Mesenchymal stem cell (in vitro differentiated cells and primary cell): ENCODE measurements around the gene SMIM44.

Experiments used
- DNase-seq: peaks from one replicate; pipeline ENCODE4 v3.0.0-alpha.2; 2013
- H2AFZ ChIP-seq: one replicate; pipeline ENCODE4 v1.6.1; 2013; ENCODE audit warnings: low read depth, mild to moderate bottlenecking, control low read depth, inconsistent platforms, low read length, moderate library complexity
- H2AK5ac ChIP-seq: 2 replicates; pipeline ENCODE4 v1.6.1; 2013; ENCODE audit warnings: low read length, moderate library complexity, mild to moderate bottlenecking, inconsistent platforms; ENCODE audit not compliant: severe bottlenecking
- H2BK120ac ChIP-seq: one replicate; pipeline ENCODE4 v1.6.1; 2013; ENCODE audit warnings: low read depth, mild to moderate bottlenecking, inconsistent platforms, low read length, moderate library complexity
- H2BK12ac ChIP-seq, 2 experiments: one replicate each; pipeline ENCODE4 v1.6.1; 2013; ENCODE audit warnings: inconsistent platforms in 2 of 2, low read length in 2 of 2, mild to moderate bottlenecking in 2 of 2, moderate library complexity in 2 of 2, control low read depth in 1 of 2
- H2BK15ac ChIP-seq: one replicate; pipeline ENCODE4 v1.6.1; 2013; ENCODE audit warnings: mild to moderate bottlenecking, low read depth, inconsistent platforms; ENCODE audit not compliant: poor library complexity, severe bottlenecking
- H2BK5ac ChIP-seq: 2 replicates; pipeline ENCODE4 v1.6.1; 2013; ENCODE audit warnings: low read depth, mild to moderate bottlenecking, low read length, control low read depth, inconsistent platforms; ENCODE audit not compliant: poor library complexity, severe bottlenecking
- H3K14ac ChIP-seq, 2 experiments: one replicate each; pipeline ENCODE4 v1.6.1; 2013; ENCODE audit warnings: inconsistent platforms in 2 of 2, low read length in 2 of 2, control low read depth in 1 of 2, mild to moderate bottlenecking in 1 of 2, moderate library complexity in 1 of 2
- H3K18ac ChIP-seq, 2 experiments: one replicate each; pipeline ENCODE4 v1.6.1; 2013; ENCODE audit warnings: inconsistent platforms in 2 of 2, low read length in 2 of 2, control low read depth in 1 of 2, low read depth in 1 of 2, mild to moderate bottlenecking in 1 of 2
- H3K23ac ChIP-seq, 2 experiments: one replicate each; pipeline ENCODE4 v1.6.1; 2013; ENCODE audit warnings: inconsistent platforms in 2 of 2, low read length in 2 of 2, mild to moderate bottlenecking in 2 of 2, moderate library complexity in 2 of 2, control low read depth in 1 of 2
- H3K27ac ChIP-seq: 2 replicates; pipeline ENCODE4 v1.5.1; 2013; ENCODE audit warnings: mild to moderate bottlenecking, moderate library complexity, low read length, control low read depth, inconsistent platforms; ENCODE audit not compliant: poor library complexity, severe bottlenecking
- H3K27me3 ChIP-seq, 2 experiments: 2 replicates each; pipeline versions ENCODE4 v1.6.1 to v1.7.0; 2013; ENCODE audit warnings: low read length in 2 of 2, mild to moderate bottlenecking in 2 of 2, moderate library complexity in 2 of 2, control low read depth in 1 of 2, inconsistent platforms in 1 of 2; ENCODE audit not compliant: control insufficient read depth in 1 of 2, insufficient read depth in 1 of 2
- H3K36me3 ChIP-seq, 2 experiments: 2 replicates each; pipeline versions ENCODE4 v1.6.1 to v1.7.0; 2013; ENCODE audit warnings: low read length in 2 of 2, control low read depth in 1 of 2, inconsistent platforms in 1 of 2, low read depth in 1 of 2, mild to moderate bottlenecking in 1 of 2; ENCODE audit not compliant: insufficient read depth in 2 of 2, control insufficient read depth in 1 of 2
- H3K4ac ChIP-seq, 2 experiments: one replicate each; pipeline ENCODE4 v1.6.1; 2013; ENCODE audit warnings: inconsistent platforms in 2 of 2, low read length in 2 of 2, mild to moderate bottlenecking in 2 of 2, moderate library complexity in 2 of 2, control low read depth in 1 of 2, low read depth in 1 of 2
- H3K4me1 ChIP-seq: 2 replicates; pipeline ENCODE4 v1.6.1; 2013; ENCODE audit warnings: low read depth, low read length, control low read depth; ENCODE audit not compliant: control insufficient read depth, insufficient read depth
- H3K4me2 ChIP-seq: 2 replicates; pipeline ENCODE4 v1.6.1; 2013; ENCODE audit warnings: low read length, mild to moderate bottlenecking, inconsistent platforms; ENCODE audit not compliant: poor library complexity, severe bottlenecking
- H3K4me3 ChIP-seq, 2 experiments: 2 replicates each; pipeline versions ENCODE4 v1.5.1 to v1.7.0; 2013; ENCODE audit warnings: low read length in 2 of 2, mild to moderate bottlenecking in 2 of 2, control low read depth in 1 of 2, low read depth in 1 of 2; ENCODE audit not compliant: insufficient read depth in 1 of 2
- H3K79me1 ChIP-seq: replicated peaks from 2 replicates; pipeline ENCODE4 v1.6.1; 2013; ENCODE audit warnings: mild to moderate bottlenecking, control low read depth, low read length, inconsistent platforms; ENCODE audit not compliant: poor library complexity, severe bottlenecking
- H3K9ac ChIP-seq: 2 replicates; pipeline ENCODE4 v1.7.0; 2013; ENCODE audit warnings: mild to moderate bottlenecking, low read length, moderate library complexity
- H3K9me3 ChIP-seq: 2 replicates; pipeline ENCODE4 v1.7.0; 2013; ENCODE audit warnings: mild to moderate bottlenecking, low read length; ENCODE audit not compliant: control insufficient read depth
- H4K8ac ChIP-seq: one replicate; pipeline ENCODE4 v1.6.1; 2013; ENCODE audit warnings: inconsistent platforms, mild to moderate bottlenecking, low read length, moderate library complexity
- H4K91ac ChIP-seq: one replicate; pipeline ENCODE4 v1.6.1; 2013; ENCODE audit warnings: mild to moderate bottlenecking, low read length, inconsistent platforms
- WGBS: methylation state at CpG from one replicate; pipeline ENCODE4 v1.1.7; 2013; ENCODE audit warnings: mixed read lengths; 5-methylcytosine and 5-hydroxymethylcytosine counted together

The SMIM44 gene

GRCh38 chr19:3457528-3458228 lies 25.6 kb downstream of the SMIM44 start:
- DNase-seq: peak; percentile 69
- peak overlapping the region; percentile 31 to 92 for H3K18ac ChIP-seq
- no peak overlapping the region for H2BK15ac ChIP-seq
- H3K4me3 ChIP-seq: no peak overlapping the region
- H2BK12ac ChIP-seq: peak overlapping the region; percentile 15 to 99
- H2BK120ac ChIP-seq: peak overlapping the region; percentile 94
- H4K91ac ChIP-seq: peak overlapping the region; percentile 15
- H3K36me3 ChIP-seq: peaks cover 55 to 61% of the 10 kb centered on the region in 2 experiments
- WGBS: 12% methylated on average over 18 of the region's 22 CpGs
- H3K79me1 ChIP-seq: peaks cover 42% of the 10 kb centered on the region
- H3K14ac ChIP-seq: peak overlapping the region in 1 of 2 experiments; percentile 31
- H3K9me3 ChIP-seq: no peaks in the 10 kb centered on the region
- H2BK5ac ChIP-seq: peak overlapping the region; percentile 35
- no peak overlapping the region for H3K23ac ChIP-seq
- peak overlapping the region; percentile 31 for H3K4me2 ChIP-seq
- peak overlapping the region; percentile 66 for H3K9ac ChIP-seq
- H3K27me3 ChIP-seq: no peaks in the 10 kb centered on the region
- H4K8ac ChIP-seq: no peak overlapping the region
- H2AK5ac ChIP-seq: peak overlapping the region; percentile 54
- peak overlapping the region; percentile 42 to 89 for H3K4ac ChIP-seq
- peaks cover 35% of the 10 kb centered on the region for H3K4me1 ChIP-seq
- H3K27ac ChIP-seq: peak overlapping the region; percentile 68
- no peak overlapping the region for H2AFZ ChIP-seq

GRCh38 chr19:3456925-3457527 lies 26.2 kb downstream of the SMIM44 start:
- Histone ChIP-seq H3K4ac (peak overlapping the region in 1 of 2 experiments; percentile 89), H3K27me3 (no peaks in the 10 kb centered on the region), H3K14ac (peak overlapping the region in 1 of 2 experiments; percentile 86), H3K4me1 (peaks cover 35% of the 10 kb centered on the region), H3K27ac (no peak overlapping the region), H3K4me3 (no peak overlapping the region), H3K4me2 (no peak overlapping the region), H4K91ac (peak overlapping the region; percentile 0), H2AK5ac (no peak overlapping the region), H2BK12ac (peak overlapping the region in 1 of 2 experiments; percentile 99), H2BK5ac (no peak overlapping the region), H3K9ac (peak overlapping the region; percentile 66), H3K79me1 (peaks cover 44% of the 10 kb centered on the region), H3K23ac (peak overlapping the region in 1 of 2 experiments; percentile 95), H2BK120ac (no peak overlapping the region), H2AFZ (no peak overlapping the region), H2BK15ac (no peak overlapping the region), H3K36me3 (peaks cover 59 to 63% of the 10 kb centered on the region in 2 experiments), H4K8ac (peak overlapping the region; percentile 71), H3K9me3 (no peaks in the 10 kb centered on the region), H3K18ac (peak overlapping the region in 1 of 2 experiments; percentile 92)
- no peak for DNase-seq
- whole genome bisulfite sequencing: 78% methylated on average over 17 of the region's 18 CpGs

GRCh38 chr19:3455960-3456601 lies 27.2 kb downstream of the SMIM44 start:
- peak overlapping the region in 1 of 2 experiments; percentile 8 for H3K4ac ChIP-seq
- H3K36me3 ChIP-seq: peaks cover 56 to 66% of the 10 kb centered on the region in 2 experiments
- H2BK5ac ChIP-seq: no peak overlapping the region
- H2AK5ac ChIP-seq: no peak overlapping the region
- no peak overlapping the region for H4K8ac ChIP-seq
- no peaks in the 10 kb centered on the region for H3K9me3 ChIP-seq
- no peak overlapping the region for H2BK12ac ChIP-seq
- WGBS: 89% methylated on average over 28 of the region's 37 CpGs
- H2AFZ ChIP-seq: no peak overlapping the region
- H4K91ac ChIP-seq: no peak overlapping the region
- no peak overlapping the region for H3K23ac ChIP-seq
- H2BK15ac ChIP-seq: no peak overlapping the region
- no peak for DNase-seq
- no peak overlapping the region for H3K4me2 ChIP-seq
- no peak overlapping the region for H3K14ac ChIP-seq
- no peaks in the 10 kb centered on the region for H3K27me3 ChIP-seq
- peak overlapping the region in 1 of 2 experiments; percentile 12 for H3K4me3 ChIP-seq
- H3K9ac ChIP-seq: no peak overlapping the region
- peaks cover 41% of the 10 kb centered on the region for H3K4me1 ChIP-seq
- H2BK120ac ChIP-seq: no peak overlapping the region
- no peak overlapping the region for H3K27ac ChIP-seq
- H3K79me1 ChIP-seq: peaks cover 45% of the 10 kb centered on the region
- H3K18ac ChIP-seq: no peak overlapping the region

GRCh38 chr19:3455393-3455955 lies 27.8 kb downstream of the SMIM44 start:
- H3K18ac ChIP-seq: no peak overlapping the region
- no peaks in the 10 kb centered on the region for H3K9me3 ChIP-seq
- H2BK12ac ChIP-seq: no peak overlapping the region
- no peak overlapping the region for H3K23ac ChIP-seq
- no peaks in the 10 kb centered on the region for H3K27me3 ChIP-seq
- no peak overlapping the region for H3K27ac ChIP-seq
- no peak for DNase-seq
- H3K9ac ChIP-seq: no peak overlapping the region
- H3K4me2 ChIP-seq: no peak overlapping the region
- peaks cover 53 to 62% of the 10 kb centered on the region in 2 experiments for H3K36me3 ChIP-seq
- no peak overlapping the region for H3K14ac ChIP-seq
- no peak overlapping the region for H4K8ac ChIP-seq
- H3K79me1 ChIP-seq: peaks cover 43% of the 10 kb centered on the region
- H3K4me1 ChIP-seq: peaks cover 42% of the 10 kb centered on the region
- H3K4me3 ChIP-seq: no peak overlapping the region
- no peak overlapping the region for H2BK120ac ChIP-seq
- H2AFZ ChIP-seq: no peak overlapping the region
- H2AK5ac ChIP-seq: no peak overlapping the region
- 92% methylated on average over 7 of the region's 7 CpGs for WGBS
- no peak overlapping the region for H2BK5ac ChIP-seq
- H4K91ac ChIP-seq: no peak overlapping the region
- no peak overlapping the region for H2BK15ac ChIP-seq
- H3K4ac ChIP-seq: no peak overlapping the region
